Fibroblast of pulmonary artery (primary cell): ENCODE data around the gene PRUNE2.

ENCODE experiments used
- DNase-seq: peaks from one replicate; pipeline ENCODE4 v3.0.0-alpha.2; 2010; ENCODE audit warnings: low read depth
- H3K4me3 ChIP-seq: replicated peaks from 2 replicates; pipeline ENCODE4 v1.5.1; 2011; ENCODE audit warnings: low read depth, mild to moderate bottlenecking, control low read depth, low read length, moderate library complexity
- TF ChIP-seq, protein P1 (sequence below): IDR thresholded peaks from 2 replicates; pipeline ENCODE4 v1.5.1; 2011; ENCODE audit warnings: mild to moderate bottlenecking, control low read depth, low read length, inconsistent platforms; ENCODE audit errors: missing control alignments

Gene PRUNE2

DNA sequence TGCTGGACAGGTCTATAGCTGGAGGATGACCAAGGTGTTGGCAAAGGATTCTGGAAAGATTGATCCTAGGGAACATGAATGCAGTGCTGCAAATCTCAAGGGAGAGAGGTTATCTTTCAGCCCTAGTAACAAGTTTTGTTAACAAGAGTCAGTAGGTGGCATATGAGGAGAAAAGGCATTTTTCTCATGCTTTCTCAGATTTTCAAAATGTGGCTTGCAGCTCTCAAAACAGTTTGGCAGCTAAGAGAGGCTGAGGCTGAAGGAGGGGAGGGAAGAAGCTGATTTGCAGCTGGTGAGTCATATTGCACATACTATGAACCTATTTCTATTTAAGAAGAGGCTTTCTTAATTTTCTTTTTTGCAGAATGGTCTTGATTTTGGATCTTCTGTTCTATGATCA is 205.9 kb downstream of the PRUNE2 start:
- TF ChIP-seq, protein P1, sequence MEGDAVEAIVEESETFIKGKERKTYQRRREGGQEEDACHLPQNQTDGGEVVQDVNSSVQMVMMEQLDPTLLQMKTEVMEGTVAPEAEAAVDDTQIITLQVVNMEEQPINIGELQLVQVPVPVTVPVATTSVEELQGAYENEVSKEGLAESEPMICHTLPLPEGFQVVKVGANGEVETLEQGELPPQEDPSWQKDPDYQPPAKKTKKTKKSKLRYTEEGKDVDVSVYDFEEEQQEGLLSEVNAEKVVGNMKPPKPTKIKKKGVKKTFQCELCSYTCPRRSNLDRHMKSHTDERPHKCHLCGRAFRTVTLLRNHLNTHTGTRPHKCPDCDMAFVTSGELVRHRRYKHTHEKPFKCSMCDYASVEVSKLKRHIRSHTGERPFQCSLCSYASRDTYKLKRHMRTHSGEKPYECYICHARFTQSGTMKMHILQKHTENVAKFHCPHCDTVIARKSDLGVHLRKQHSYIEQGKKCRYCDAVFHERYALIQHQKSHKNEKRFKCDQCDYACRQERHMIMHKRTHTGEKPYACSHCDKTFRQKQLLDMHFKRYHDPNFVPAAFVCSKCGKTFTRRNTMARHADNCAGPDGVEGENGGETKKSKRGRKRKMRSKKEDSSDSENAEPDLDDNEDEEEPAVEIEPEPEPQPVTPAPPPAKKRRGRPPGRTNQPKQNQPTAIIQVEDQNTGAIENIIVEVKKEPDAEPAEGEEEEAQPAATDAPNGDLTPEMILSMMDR = peak; percentile 2
- peak; percentile 74 for DNase-seq

DNA sequence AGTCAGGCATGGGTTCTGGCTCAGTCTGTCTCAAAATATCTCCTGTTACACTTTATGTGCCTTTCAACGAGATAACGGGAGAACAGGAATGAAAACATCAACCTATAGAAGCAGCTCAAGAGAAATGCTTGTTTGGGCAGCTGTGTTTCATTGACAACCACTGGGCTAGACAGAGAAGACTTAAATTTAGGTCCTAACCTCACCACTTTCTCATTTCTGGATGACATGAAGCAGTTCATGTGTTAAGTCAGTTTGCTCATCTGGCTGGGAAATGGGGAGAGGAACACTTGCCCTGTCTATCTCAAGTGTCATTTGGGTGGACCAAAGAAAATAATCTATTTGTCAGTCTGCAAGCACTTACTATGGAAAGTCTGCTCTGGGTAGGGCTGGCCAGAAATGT is 208.4 kb downstream of the PRUNE2 start:
- TF ChIP-seq, protein P1 = no peak

More for the DNA sequence above, 205.9 kb downstream of the PRUNE2 start:
- H3K4me3 ChIP-seq = no peak overlapping the region

DNA sequence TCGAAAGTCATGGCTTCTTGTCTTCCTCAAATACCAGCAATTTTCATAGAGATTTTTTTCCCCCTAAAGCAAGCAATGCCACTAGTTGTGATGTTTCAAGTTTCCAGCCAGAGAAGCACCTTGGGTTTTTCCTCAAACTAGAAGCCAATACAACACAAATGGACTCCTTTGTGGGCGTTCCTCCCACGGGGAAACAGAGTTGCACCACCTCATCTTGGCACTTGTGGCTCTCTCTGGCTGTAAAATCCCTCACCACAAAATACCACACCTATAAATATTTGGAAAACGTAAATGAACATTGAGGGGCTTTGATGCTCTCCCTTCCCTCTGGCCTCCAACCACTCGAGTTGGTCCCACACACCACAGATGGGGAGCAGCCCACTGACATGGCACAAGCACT is 208.8 kb downstream of the PRUNE2 start:
- no peak overlapping the region for H3K4me3 ChIP-seq
- TF ChIP-seq, protein P1 = no peak
- DNase-seq = no peak

More for the DNA sequence above, 208.4 kb downstream of the PRUNE2 start:
- no peak for DNase-seq
- no peak overlapping the region for H3K4me3 ChIP-seq

DNA sequence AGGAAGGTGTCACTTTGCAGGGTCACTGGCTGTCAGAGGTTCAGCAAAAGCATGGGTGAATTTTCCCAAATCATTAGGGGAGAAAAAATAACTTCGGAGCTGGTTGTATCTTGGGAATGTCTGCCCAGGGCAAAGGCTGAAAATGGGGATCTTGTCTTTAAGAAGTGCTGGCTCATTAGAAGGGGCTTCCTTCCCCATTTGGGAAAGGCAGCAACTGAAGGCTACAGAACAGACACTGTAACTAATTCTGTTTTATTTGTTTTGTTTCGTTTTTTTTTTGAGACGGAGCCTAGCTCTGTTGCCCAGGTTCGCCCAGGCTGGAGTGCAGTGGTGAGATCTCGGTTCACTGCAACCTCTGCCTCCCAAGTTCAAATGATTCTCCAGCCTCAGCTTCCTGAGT is 212.0 kb downstream of the PRUNE2 start:
- no peak for DNase-seq
- TF ChIP-seq, protein P1 = no peak

DNA sequence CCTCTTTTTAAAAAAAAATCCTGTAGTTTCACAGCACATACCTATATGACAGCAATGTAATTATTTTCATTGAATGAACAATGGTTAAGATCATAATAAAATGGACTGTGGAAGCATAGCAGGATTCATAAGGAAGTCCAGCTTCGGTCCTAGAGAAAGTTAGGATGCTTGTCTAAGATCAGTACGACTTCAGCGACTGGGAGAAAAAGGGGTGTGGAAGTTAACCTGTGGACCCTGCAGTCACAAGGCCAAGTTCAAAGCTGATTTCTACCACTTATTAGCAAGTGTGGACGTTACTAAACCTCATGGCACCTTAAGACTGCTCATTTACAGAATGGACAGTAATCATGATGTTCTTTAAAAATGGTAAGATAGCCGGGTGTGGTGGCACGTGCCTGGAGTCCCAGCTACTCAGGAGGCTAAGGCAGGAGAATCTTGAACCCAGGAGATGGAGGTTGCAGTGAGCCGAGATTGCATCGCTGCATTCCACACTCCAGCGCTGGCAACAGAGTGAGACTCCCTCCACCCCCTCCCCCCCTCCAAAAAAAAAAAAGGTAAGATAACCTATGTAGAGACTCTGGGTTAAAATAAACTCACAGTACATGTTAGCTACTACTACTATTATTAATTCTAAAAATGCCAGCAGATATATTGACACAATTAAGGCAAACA is 213.3 kb downstream of the PRUNE2 start:
- TF ChIP-seq, protein P1 = no peak
- no peak for DNase-seq
- no peak overlapping the region for H3K4me3 ChIP-seq

More for the DNA sequence above, 212.0 kb downstream of the PRUNE2 start:
- no peak overlapping the region for H3K4me3 ChIP-seq

DNA sequence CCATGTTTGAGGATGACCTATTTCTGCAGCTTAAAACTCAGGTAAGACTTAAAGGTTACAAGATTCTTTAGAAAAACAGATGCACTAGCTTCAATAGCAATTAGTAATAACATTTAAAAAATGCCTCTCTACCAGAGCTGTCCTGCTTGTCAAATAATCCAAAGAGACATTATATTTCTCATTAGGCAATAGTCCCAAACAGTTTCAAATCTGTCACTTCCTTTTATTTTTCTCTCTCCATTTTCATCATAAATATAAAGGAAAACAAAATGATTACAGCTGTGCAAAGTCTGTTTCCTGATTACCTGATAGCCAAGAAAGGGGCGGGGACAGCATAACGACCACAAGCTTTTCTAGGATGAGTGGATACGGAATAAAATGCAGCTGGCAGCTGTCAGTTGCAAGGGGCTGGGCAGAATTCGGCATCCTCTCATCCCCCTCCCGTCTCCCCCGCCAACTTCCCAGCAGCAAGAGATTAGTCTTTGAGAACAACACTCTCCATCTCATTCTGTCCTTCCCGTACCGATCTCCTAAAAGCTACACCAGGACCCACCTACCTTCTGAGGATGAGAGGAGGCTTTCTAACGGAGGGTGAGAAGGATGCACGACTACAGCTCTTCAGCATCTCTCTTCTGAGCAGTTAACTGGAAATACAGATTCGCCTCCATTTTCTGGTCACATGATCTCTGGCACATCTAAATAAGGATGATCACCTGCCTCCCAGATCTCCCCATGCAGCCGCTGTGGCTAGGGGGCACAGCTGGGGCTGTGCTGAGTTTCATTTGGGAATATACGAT is 214.2 kb downstream of the PRUNE2 start:
- H3K4me3 ChIP-seq = peak overlapping the region; percentile 53
- peak; percentile 33 for DNase-seq

More for the DNA sequence above, 214.2 kb downstream of the PRUNE2 start:
- TF ChIP-seq, protein P1 = no peak
